OCI-LY3 (cell line): ENCODE data around the gene ZBTB48.

Source experiments
- H2AFZ ChIP-seq: fragments of 200-600, 300-600 bp; shearing (Covaris generic); 2 replicates; pipeline ENCODE4 v1.6.0; 2014; ENCODE audit warnings: antibody characterized with exemption, low read depth, low read length
- H3K27ac ChIP-seq: fragments of 200-600, 300-600 bp; sonication (generic); 2 replicates; pipeline ENCODE4 v1.5.1; 2014; ENCODE audit warnings: mild to moderate bottlenecking, low read length, moderate library complexity, mixed read lengths
- H3K27me3 ChIP-seq: fragments of 200-600, 300-600 bp; sonication (generic); 2 replicates; pipeline ENCODE4 v1.6.1; 2014; ENCODE audit warnings: low read depth, low read length, mixed read lengths
- H3K36me3 ChIP-seq: fragments of 200-600, 300-600 bp; sonication (generic); replicated peaks from 2 replicates; pipeline ENCODE3; 2014; ENCODE audit warnings: low read depth, low read length, mixed read lengths
- H3K4me1 ChIP-seq: fragments of 300-600, 200-600 bp; sonication (generic); 2 replicates; pipeline ENCODE4 v1.6.1; 2014; ENCODE audit warnings: low read length, mixed read lengths
- H3K4me2 ChIP-seq: fragments of 200-600, 300-600 bp; sonication (generic); 2 replicates; pipeline ENCODE4 v1.6.1; 2014; ENCODE audit warnings: low read length, mixed read lengths
- H3K4me3 ChIP-seq: fragments of 300-600, 200-600 bp; sonication (generic); 2 replicates; pipeline ENCODE4 v1.5.1; 2014; ENCODE audit warnings: antibody characterized with exemption, mild to moderate bottlenecking, low read length, moderate library complexity
- H3K79me2 ChIP-seq: fragments of 300-600, 200-600 bp; shearing (Covaris generic); 2 replicates; pipeline ENCODE4 v1.6.1; 2014; ENCODE audit warnings: mild to moderate bottlenecking, low read length, mixed read lengths
- H3K9ac ChIP-seq: fragments of 300-600, 200-600 bp; shearing (Covaris generic); 2 replicates; pipeline ENCODE4 v1.6.0; 2014; ENCODE audit warnings: mild to moderate bottlenecking, low read length, moderate library complexity
- H3K9me3 ChIP-seq: fragments of 200-600, 300-600 bp; shearing (Covaris generic); 2 replicates; pipeline ENCODE4 v1.6.1; 2014; ENCODE audit warnings: low read length, mixed read lengths; ENCODE audit not compliant: insufficient read depth
- H4K20me1 ChIP-seq: fragments of 200-600, 300-600 bp; sonication (generic); 2 replicates; pipeline ENCODE4 v1.6.1; 2016; ENCODE audit warnings: low read length, mixed read lengths; ENCODE audit not compliant: insufficient read depth
- EZH2phosphoT487 ChIP-seq: fragments of 200-600 bp; shearing (Covaris generic); IDR thresholded peaks from 2 replicates; pipeline ENCODE4 v1.6.1; 2018; ENCODE audit warnings: antibody characterized with exemption, mixed run types, low read depth
- TF ChIP-seq, protein P1 (sequence below): fragments of 200-600, 300-600 bp; sonication (generic); IDR thresholded peaks from 2 replicates; pipeline ENCODE4 v1.5.1; 2014; ENCODE audit warnings: antibody characterized with exemption, low read length, low read depth

ZBTB48 gene

GRCh38 chr1:6585841-6586240 is 6.0 kb downstream of the ZBTB48 start:
- Histone ChIP-seq H4K20me1 (no peaks in the 10 kb centered on the region), H3K79me2 (peaks cover 9% of the 10 kb centered on the region), H3K9me3 (no peaks in the 10 kb centered on the region), H3K9ac (no peak overlapping the region), H3K27me3 (no peaks in the 10 kb centered on the region), H3K4me3 (no peak overlapping the region), H3K4me2 (no peak overlapping the region), H3K27ac (no peak overlapping the region), H3K36me3 (peaks cover 4% of the 10 kb centered on the region), H3K4me1 (peaks cover 6% of the 10 kb centered on the region), H2AFZ (no peak overlapping the region)
- TF ChIP-seq EZH2phosphoT487 = no peak
- TF ChIP-seq, protein P1, sequence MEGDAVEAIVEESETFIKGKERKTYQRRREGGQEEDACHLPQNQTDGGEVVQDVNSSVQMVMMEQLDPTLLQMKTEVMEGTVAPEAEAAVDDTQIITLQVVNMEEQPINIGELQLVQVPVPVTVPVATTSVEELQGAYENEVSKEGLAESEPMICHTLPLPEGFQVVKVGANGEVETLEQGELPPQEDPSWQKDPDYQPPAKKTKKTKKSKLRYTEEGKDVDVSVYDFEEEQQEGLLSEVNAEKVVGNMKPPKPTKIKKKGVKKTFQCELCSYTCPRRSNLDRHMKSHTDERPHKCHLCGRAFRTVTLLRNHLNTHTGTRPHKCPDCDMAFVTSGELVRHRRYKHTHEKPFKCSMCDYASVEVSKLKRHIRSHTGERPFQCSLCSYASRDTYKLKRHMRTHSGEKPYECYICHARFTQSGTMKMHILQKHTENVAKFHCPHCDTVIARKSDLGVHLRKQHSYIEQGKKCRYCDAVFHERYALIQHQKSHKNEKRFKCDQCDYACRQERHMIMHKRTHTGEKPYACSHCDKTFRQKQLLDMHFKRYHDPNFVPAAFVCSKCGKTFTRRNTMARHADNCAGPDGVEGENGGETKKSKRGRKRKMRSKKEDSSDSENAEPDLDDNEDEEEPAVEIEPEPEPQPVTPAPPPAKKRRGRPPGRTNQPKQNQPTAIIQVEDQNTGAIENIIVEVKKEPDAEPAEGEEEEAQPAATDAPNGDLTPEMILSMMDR = no peak

- Histone ChIP-seq H3K36me3 (peaks cover 6% of the 10 kb centered on the region), H2AFZ (no peak overlapping the region), H3K9me3 (no peaks in the 10 kb centered on the region), H3K27me3 (no peaks in the 10 kb centered on the region), H3K79me2 (0 out of 2 replicates have a peak, but pooled peaks cover 5% of the 10 kb centered on the region), H3K4me1 (0 out of 2 replicates have a peak, but pooled peaks cover 3% of the 10 kb centered on the region), H3K4me2 (no peak overlapping the region), H4K20me1 (no peaks in the 10 kb centered on the region), H3K9ac (no peak overlapping the region), H3K4me3 (no peak overlapping the region), H3K27ac (no peak overlapping the region)
- TF ChIP-seq, protein P1 = no peak
- TF ChIP-seq EZH2phosphoT487 = no peak
Measured at GRCh38 chr1:6586404-6586816, 6.6 kb downstream of the ZBTB48 start.

DNA sequence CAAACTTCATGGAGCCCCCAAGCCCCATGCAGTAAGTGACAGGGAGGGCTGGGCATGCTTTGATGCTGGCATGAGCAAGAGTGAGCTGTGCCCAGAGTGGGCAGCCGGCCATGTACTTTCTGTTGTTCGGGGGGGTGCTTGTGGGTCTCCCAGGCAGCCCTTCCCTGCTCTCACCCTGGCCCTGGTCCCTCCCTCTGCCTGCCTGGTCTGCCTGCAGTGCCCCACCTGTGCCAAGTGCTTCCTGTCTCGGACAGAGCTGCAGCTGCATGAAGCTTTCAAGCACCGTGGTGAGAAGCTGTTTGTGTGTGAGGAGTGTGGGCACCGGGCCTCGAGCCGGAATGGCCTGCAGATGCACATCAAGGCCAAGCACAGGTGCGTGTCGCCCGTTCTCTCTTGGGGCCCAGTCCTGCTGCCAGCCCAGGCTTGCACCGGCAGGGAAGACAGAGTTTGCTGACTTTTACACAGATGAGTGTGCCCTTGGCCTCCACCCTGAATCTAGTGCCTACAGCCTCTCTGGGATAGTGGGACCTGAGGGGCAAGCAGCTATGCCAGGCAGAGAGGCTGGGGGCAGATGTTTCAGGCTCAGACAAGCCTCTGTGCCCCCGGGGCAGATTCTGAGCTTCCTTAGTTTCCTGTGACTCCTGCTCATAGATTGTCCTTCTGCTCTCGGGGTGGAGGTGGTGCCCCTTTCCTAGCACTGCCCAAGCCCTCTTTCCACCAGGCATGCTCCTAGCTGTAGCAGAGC is 7.6 kb downstream of the ZBTB48 start:
- Histone ChIP-seq H3K79me2 (no peaks in the 10 kb centered on the region), H3K4me2 (no peak overlapping the region), H3K27ac (no peak overlapping the region), H3K9ac (no peak overlapping the region), H3K27me3 (no peaks in the 10 kb centered on the region), H3K4me1 (no peaks in the 10 kb centered on the region), H3K36me3 (peaks cover 6% of the 10 kb centered on the region), H2AFZ (no peak overlapping the region), H3K4me3 (no peak overlapping the region), H4K20me1 (no peaks in the 10 kb centered on the region), H3K9me3 (no peaks in the 10 kb centered on the region)
- TF ChIP-seq, protein P1 = no peak
- TF ChIP-seq EZH2phosphoT487 = no peak

- Histone ChIP-seq H4K20me1 (no peaks in the 10 kb centered on the region), H3K79me2 (no peaks in the 10 kb centered on the region), H3K4me3 (no peak overlapping the region), H3K36me3 (peaks cover 6% of the 10 kb centered on the region), H3K27me3 (no peaks in the 10 kb centered on the region), H3K27ac (no peak overlapping the region), H2AFZ (no peak overlapping the region), H3K9me3 (no peaks in the 10 kb centered on the region), H3K4me1 (no peaks in the 10 kb centered on the region), H3K9ac (no peak overlapping the region), H3K4me2 (no peak overlapping the region)
- no peak for TF ChIP-seq EZH2phosphoT487
- TF ChIP-seq, protein P1 = no peak
Measured at GRCh38 chr1:6588128-6588892, 8.5 kb downstream of the ZBTB48 start.
